GM21576 (cell line): Measurements from ENCODE around the gene UHRF1.
"Not testable (repeated sequence)": the region's sequence is repeated elsewhere in the genome, so short reads cannot be mapped to it uniquely, and the experiment has no call there.

ENCODE experiments used
- ATAC-seq: cut with Tn5 transposase; IDR thresholded peaks from one replicate; pipeline ENCODE4 v1.9.1; 2021; ENCODE audit warnings: mild to moderate bottlenecking, moderate library complexity; ENCODE audit not compliant: unreplicated experiment

The UHRF1 gene

DNA sequence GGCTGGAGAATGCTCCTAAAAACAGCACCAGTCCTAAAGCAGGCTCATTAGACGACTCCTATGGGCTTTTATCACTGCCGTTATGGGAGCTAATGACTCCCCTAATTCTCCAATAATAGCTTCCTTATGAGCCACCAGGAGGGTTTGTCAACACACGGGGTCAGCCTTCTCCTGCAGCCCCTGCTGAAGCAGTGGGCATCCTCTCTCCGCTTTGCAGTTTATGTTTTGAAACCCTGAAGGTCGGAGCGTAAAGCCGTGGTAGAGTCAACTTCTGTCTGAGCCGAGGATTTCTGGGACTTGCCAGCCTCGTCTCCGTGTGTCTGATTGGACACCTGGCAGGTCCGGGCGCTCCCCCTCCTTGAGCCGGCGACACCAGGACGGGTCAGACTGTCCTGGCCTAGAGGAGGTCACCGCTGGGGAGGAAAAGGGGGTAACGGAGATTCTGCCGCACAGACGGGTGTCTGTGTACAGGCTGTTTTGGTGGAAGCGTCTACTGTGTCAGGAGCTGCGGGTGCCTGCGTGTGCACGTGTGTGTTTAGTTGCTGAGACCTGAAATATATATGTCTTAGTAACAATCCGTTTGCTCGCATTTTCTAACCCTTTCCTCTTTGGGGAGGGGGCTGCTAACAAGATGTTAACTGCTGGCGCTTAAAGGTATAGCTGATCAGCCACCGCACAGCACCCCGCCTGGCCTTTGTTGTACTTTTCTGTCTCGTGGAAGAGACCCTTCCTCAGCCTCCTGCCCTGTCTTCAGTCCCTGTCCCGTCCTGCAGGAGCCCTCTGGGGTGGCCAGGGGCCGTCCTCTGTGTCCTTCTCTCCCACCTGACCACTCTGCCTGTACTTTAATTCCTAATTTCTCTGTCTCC is 61.5 kb downstream of the UHRF1 start:
- ATAC-seq, result no peak

- no peak for ATAC-seq
Observed at GRCh38 chr19:4971424-4971793, 62.1 kb downstream of the UHRF1 start.

GRCh38 chr19:4971816-4972495 is 62.7 kb downstream of the UHRF1 start:
- no peak for ATAC-seq

- no peak for ATAC-seq
Observed at GRCh38 chr19:4972509-4973230, 63.4 kb downstream of the UHRF1 start.

GRCh38 chr19:4974880-4975469 is 65.7 kb downstream of the UHRF1 start:
- ATAC-seq, result no peak

GRCh38 chr19:4975601-4976000 is 66.3 kb downstream of the UHRF1 start:
- ATAC-seq, result not testable (repeated sequence)

GRCh38 chr19:4976401-4977298 is 67.3 kb downstream of the UHRF1 start:
- no peak for ATAC-seq

DNA sequence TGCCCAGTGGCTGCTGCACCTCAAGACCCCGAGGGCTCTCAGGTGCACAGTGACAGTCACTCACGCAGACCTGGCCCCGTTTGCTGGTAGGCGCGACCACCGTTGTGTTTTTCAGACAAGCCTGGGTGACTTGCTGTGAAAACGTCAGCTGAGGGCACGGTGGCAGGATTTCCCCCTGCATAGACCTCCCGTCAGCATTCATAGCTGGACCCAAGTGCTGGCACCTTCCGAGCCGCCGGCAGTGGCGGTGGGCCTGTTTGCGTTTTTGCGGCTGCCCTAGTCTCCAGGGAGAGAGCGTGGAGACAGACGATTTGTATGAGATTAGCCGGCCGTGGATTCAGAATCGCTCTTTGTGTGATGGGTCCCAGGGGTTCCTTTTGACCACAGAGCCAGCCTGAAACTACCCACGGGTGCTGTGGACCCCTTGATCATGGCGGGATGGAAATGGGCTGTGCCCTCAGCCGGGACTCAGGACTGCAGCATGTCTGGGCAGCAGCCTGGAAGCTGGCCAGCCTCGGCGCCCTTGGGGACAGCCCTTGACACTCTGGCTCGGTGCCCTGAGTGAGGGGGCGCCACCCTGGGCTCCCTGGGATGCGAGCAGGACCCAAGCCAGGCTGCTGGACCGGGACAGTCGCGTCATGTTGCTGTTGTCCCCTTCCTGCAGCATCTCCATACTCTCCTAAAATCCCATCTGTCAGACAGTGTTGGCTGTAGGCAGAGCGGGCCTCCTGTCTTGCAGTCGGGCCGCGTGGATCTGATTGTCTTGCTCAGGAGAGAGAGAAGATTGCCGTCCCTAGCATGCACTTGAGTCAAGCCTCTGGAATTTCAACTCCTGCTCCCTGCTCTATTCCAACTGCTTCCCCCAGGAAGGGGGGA is 68.2 kb downstream of the UHRF1 start:
- no peak for ATAC-seq

DNA sequence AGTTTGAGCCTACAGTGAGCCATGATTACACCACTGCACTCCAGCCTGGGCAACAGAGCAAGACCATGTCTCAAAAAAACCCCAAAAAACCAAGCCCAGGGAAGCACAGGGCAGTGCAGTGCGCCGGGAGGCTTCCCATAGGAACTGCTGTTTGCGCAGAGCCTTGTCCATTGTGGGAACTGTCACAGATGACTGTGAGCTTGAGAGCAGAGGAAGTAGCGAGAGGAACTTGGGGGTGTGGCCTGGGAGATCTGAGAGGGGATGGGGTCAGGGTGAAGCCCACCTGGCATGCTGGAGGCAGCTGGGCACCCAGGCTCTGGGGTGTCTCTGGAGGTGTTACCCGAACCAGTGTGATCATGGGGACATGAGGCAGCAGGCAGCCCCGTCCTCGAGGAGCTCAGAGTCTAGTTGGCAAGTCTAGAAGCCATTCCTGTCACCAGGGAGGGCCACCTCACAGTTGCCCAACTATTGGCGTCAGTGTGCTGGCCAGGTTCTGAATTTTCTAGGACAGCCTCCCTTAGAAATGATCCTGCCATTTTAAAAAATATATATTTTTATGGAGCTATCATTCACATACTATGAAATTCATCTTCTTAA is 70.0 kb downstream of the UHRF1 start:
- ATAC-seq, result no peak

GRCh38 chr19:4980067-4980466 is 70.8 kb downstream of the UHRF1 start:
- no peak for ATAC-seq

DNA sequence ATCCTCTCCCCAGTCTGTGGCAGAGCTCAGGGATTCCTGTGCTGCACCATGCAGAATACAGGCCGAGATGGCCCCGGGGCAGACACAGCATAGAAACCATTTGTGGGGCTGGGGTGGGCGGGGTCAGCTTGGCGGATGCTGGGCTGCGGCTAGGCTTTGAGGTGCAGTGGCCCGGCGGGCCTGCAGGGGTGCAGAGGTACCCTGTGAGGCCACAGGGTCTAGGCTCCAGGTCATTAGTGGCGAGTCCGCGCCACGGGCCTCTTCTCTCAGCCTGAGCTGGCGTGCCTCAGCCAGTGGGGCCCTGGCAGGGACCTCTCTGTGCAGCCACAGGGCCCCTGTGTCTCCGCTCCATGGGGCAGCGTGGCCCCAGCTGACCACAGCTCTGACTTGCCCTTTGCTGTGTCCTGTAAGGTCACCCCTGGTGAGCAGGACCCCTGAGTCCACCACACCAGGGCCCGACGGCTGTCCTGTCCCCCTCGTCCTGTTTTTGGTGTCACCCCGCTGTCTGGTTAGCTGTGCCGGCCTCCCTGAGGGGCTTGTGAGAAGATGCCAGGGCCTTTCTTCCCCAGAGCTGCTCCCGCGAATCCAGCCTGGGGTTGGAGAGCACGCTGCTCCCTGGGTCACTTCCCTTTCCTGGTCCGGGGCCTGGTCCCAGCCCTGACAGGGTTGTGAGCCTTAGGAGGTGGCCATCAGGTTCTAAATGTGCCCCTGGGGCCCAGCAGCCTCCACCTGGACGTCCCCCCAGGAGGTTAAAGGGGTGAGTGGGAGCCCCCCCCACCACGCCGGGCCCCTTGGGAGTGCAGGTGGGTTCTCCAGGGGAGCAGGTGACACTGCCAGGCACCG is 71.8 kb downstream of the UHRF1 start:
- ATAC-seq, result no peak

DNA sequence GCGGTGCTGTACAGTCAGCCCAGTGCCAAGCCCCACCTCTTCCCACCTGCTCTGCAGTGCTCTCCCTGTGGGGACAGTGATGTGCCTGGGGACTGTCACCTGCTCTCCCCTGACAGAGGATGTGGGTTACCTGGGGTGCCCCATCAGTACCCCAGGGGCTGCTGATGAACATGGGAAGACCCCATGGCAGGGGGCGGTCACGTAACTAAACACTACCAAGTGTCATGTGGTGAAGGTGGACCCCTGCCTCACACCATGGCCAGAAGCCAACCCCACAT is 72.3 kb downstream of the UHRF1 start:
- no peak for ATAC-seq

GRCh38 chr19:4983346-4984105 is 74.2 kb downstream of the UHRF1 start:
- no peak for ATAC-seq

DNA sequence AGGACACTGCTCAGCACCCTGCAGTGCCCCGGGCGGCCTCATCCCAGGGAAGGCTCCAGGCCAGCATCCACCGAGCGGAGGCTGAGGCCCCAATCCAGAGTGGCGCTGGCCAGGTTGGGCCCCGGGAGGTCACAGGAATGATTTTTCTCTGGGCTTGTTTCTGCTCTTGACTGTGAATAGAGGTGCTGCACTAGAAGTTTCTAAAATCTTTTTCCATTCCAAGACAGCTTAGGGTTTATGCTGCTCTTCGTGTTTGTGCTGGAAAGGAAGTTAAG is 74.7 kb downstream of the UHRF1 start:
- no peak for ATAC-seq

- no peak for ATAC-seq
Observed at GRCh38 chr19:4984438-4984990, 75.2 kb downstream of the UHRF1 start.

DNA sequence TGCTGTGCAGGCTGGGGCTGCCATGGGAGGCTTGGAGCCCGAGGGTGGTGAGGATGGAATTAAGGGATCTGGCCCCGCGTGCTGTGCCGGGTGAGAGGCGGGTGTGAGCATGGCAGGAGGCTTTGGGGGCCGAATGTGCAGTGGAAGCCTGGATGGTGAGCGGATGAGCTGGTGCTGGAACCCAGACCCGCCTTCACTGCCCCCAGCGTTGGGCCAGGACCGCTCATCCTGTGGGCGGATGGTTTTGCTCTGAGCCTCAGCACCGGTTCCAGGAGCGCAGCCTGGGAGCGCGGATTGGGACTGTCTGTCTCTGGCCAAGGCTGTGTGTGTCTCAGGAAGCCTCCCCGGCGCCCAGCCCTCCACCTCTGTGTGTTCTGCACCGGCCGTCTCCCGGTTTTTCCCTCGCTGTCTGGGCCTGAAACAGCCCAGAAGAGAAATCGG is 76.3 kb downstream of the UHRF1 start:
- no peak for ATAC-seq

DNA sequence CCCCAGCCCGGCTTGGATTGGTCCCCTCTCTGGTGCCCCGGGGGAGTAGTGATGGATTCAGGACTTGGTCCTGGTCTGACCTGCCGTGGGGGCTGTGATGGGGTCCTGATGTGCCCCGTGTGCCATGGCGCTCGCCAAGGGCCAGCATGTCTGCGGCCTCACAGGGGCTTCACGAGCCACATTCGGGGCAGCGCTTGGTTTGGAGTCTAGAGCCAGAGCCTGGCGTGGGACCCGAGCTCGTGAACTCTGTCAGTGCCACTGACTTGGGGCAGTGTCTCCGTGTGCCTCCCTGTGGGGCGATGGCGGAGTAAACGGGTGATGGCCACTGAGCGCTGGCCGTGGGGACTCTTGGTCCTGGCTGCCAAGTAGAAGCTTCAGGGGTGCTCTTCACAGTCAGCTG is 76.8 kb downstream of the UHRF1 start:
- no peak for ATAC-seq
